Activated naive CD4-positive, alpha-beta T cell treated with anti-CD3 and anti-CD28 coated beads, Interleukin-2, amount 50 U/mL, for 72 hours (primary cell): ENCODE results near the gene SPTLC1. TPM values are rescaled to one million over a fixed set of nuclear protein-coding genes. Genes with fewer than 3 reads are reported as not detected.
"Not testable (repeated sequence)": the region's sequence is repeated elsewhere in the genome, so short reads cannot be mapped to it uniquely, and the experiment has no call there.

Experiments used
- ATAC-seq, 2 donors: fragments of 150-1000 bp; cut with Tn5 transposase; 2 replicates each; pipeline ENCODE4 v1.10.0; 2021; ENCODE audit warnings: mild to moderate bottlenecking in 2 of 2, moderate library complexity in 2 of 2
- DNase-seq, 2 donors: peaks; one replicate each; pipeline ENCODE4 v3.0.0; 2021 to 2022; ENCODE audit warnings: low spot score in 2 of 2
- H3K27ac Mint-ChIP-seq, 2 donors: one replicate each; pipeline ENCODE4 v1.8.0; 2022; ENCODE audit warnings: mild to moderate bottlenecking in 2 of 2, mixed read lengths in 2 of 2
- H3K36me3 Mint-ChIP-seq, 2 donors: one replicate each; pipeline ENCODE4 v1.8.0; 2022; ENCODE audit warnings: mixed read lengths in 2 of 2
- H3K9me3 Mint-ChIP-seq, 2 donors: one replicate each; pipeline ENCODE4 v1.8.0; 2022; ENCODE audit warnings: mixed read lengths in 2 of 2
- total RNA-seq, 2 donors: library from RNA; stranded (reverse); gene quantifications; one replicate each; pipeline ENCODE4 v1.2.3, GENCODE V29; 2022

Gene SPTLC1
- 10 to 100 TPM; 49.8 to 52.3 TPM for total RNA-seq

- Mint-ChIP-seq H3K27ac (peak within 1 kb of the TSS; percentile 93 to 99), H3K9me3 (no peaks in the 10 kb centered on the region), H3K36me3 (peaks cover 8 to 17% of the 10 kb centered on the region in 2 donors)
- DNase-seq (peak; percentile 93 to 95), ATAC-seq (peak; percentile 99 to 100)
Measured at GRCh38 chr9:92115071-92115858, at the start of gene SPTLC1. SPTLC1 (minus strand) TSS chr9:92115413; CDS start chr9:92115370, 43 bp downstream.

- Mint-ChIP-seq H3K27ac (no peak overlapping the region), H3K36me3 (peaks cover 10 to 14% of the 10 kb centered on the region in 2 donors), H3K9me3 (peaks cover 10 to 12% of the 10 kb centered on the region in 2 donors)
- DNase-seq (no peak), ATAC-seq (no peak)
Measured at GRCh38 chr9:92164975-92165374, 49.8 kb upstream of the SPTLC1 start.

GRCh38 chr9:92164490-92164889, 49.3 kb upstream of the SPTLC1 start:
- peaks cover 10 to 14% of the 10 kb centered on the region in 2 donors for H3K36me3 Mint-ChIP-seq
- no peak overlapping the region for H3K27ac Mint-ChIP-seq
- ATAC-seq = no peak
- DNase-seq = no peak
- peaks cover 10 to 12% of the 10 kb centered on the region in 2 donors for H3K9me3 Mint-ChIP-seq

GRCh38 chr9:92163276-92163675, 48.1 kb upstream of the SPTLC1 start:
- Mint-ChIP-seq H3K27ac (no peak overlapping the region), H3K36me3 (peaks cover 10 to 14% of the 10 kb centered on the region in 2 donors), H3K9me3 (peaks cover 10 to 12% of the 10 kb centered on the region in 2 donors)
- no peak for ATAC-seq
- no peak for DNase-seq

GRCh38 chr9:92160786-92161185, 45.6 kb upstream of the SPTLC1 start:
- Mint-ChIP-seq H3K9me3 (peaks cover 10 to 12% of the 10 kb centered on the region in 2 donors), H3K27ac (no peak overlapping the region), H3K36me3 (peaks cover 10 to 14% of the 10 kb centered on the region in 2 donors)
- DNase-seq (no peak), ATAC-seq (no peak)

GRCh38 chr9:92159058-92159457, 43.8 kb upstream of the SPTLC1 start:
- no peaks in the 10 kb centered on the region for H3K36me3 Mint-ChIP-seq
- H3K27ac Mint-ChIP-seq = no peak overlapping the region
- peaks cover 0 to 2% of the 10 kb centered on the region in 2 donors for H3K9me3 Mint-ChIP-seq
- ATAC-seq (no peak), DNase-seq (no peak)

- ATAC-seq (no peak), DNase-seq (no peak)
- no peaks in the 10 kb centered on the region for H3K36me3 Mint-ChIP-seq
- no peaks in the 10 kb centered on the region for H3K9me3 Mint-ChIP-seq
- H3K27ac Mint-ChIP-seq = no peak overlapping the region
Measured at GRCh38 chr9:92158097-92158601, 42.9 kb upstream of the SPTLC1 start.

GRCh38 chr9:92155736-92156135, 40.5 kb upstream of the SPTLC1 start:
- DNase-seq, H3K27ac Mint-ChIP-seq, ATAC-seq, H3K9me3 Mint-ChIP-seq, H3K36me3 Mint-ChIP-seq: not testable (repeated sequence)

- no peak for DNase-seq
- H3K9me3 Mint-ChIP-seq = no peaks in the 10 kb centered on the region
- H3K36me3 Mint-ChIP-seq = no peaks in the 10 kb centered on the region
- H3K27ac Mint-ChIP-seq = no peak overlapping the region
- no peak for ATAC-seq
Measured at GRCh38 chr9:92155221-92155620, 40.0 kb upstream of the SPTLC1 start.

- not testable (repeated sequence) for H3K9me3 Mint-ChIP-seq, H3K27ac Mint-ChIP-seq, DNase-seq, H3K36me3 Mint-ChIP-seq, ATAC-seq
Measured at GRCh38 chr9:92153466-92154415, 38.5 kb upstream of the SPTLC1 start.

- H3K9me3 Mint-ChIP-seq = no peaks in the 10 kb centered on the region
- H3K36me3 Mint-ChIP-seq = peaks cover 0 to 5% of the 10 kb centered on the region in 2 donors
- no peak for ATAC-seq
- DNase-seq = no peak
- H3K27ac Mint-ChIP-seq = peak overlapping the region in 1 of 2 donors; percentile 69
Measured at GRCh38 chr9:92151691-92152393, 36.6 kb upstream of the SPTLC1 start.

GRCh38 chr9:92150501-92151470, 35.6 kb upstream of the SPTLC1 start:
- ATAC-seq = not testable (repeated sequence)

GRCh38 chr9:92147852-92148180, 32.6 kb upstream of the SPTLC1 start:
- H3K9me3 Mint-ChIP-seq = no peaks in the 10 kb centered on the region

More at GRCh38 chr9:92150501-92151470, 35.6 kb upstream of the SPTLC1 start:
- not testable (repeated sequence) for DNase-seq, H3K27ac Mint-ChIP-seq, H3K9me3 Mint-ChIP-seq, H3K36me3 Mint-ChIP-seq

GRCh38 chr9:92147030-92147851, 32.0 kb upstream of the SPTLC1 start:
- DNase-seq (peak in 1 of 2 donors; percentile 79), ATAC-seq (peak; percentile 50 to 97)
- peak overlapping the region in 1 of 2 donors; percentile 96 for H3K27ac Mint-ChIP-seq
- no peaks in the 10 kb centered on the region for H3K9me3 Mint-ChIP-seq
- H3K36me3 Mint-ChIP-seq = peaks cover 0 to 5% of the 10 kb centered on the region in 2 donors

More at GRCh38 chr9:92147852-92148180, 32.6 kb upstream of the SPTLC1 start:
- ATAC-seq = no peak
- peak overlapping the region in 1 of 2 donors; percentile 96 for H3K27ac Mint-ChIP-seq
- no peak for DNase-seq
- H3K36me3 Mint-ChIP-seq = peaks cover 0 to 5% of the 10 kb centered on the region in 2 donors
